GM23248 (cell line): ENCODE results near the gene COL6A3.

Experiments used
- EZH2 ChIP-seq: fragments of 200-600 bp; sonication (generic); IDR thresholded peaks from 2 replicates; pipeline ENCODE4 v1.6.1; 2018; ENCODE audit warnings: antibody characterized with exemption, mild to moderate bottlenecking; ENCODE audit not compliant: insufficient read depth, poor library complexity, severe bottlenecking
- EZH2phosphoT487 ChIP-seq: fragments of 200-600 bp; sonication (generic); IDR thresholded peaks from 2 replicates; pipeline ENCODE4 v1.6.1; 2018; ENCODE audit warnings: antibody characterized with exemption, moderate library complexity, mild to moderate bottlenecking, low read depth; ENCODE audit not compliant: insufficient read depth

DNA sequence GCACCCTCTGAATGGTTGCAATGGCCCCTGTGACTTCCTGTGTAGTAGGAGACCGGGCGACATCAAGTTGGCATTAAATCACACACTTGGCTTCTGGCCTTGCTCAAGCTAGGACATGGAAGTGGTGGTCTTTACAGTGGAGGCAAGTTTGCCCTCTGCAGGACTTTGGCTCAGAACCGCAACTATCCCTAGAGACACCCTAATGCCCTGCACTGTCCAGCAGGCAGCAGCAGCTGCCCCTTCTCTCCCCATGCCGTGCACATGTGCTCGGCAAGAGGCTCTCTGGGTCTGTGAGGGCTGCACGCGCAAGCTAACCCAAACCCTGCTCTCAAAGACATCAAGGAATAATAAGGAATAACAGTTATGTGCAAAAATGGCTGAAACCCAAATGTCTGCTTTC, 106.5 kb downstream of the COL6A3 start:
- no peak for TF ChIP-seq EZH2phosphoT487
- TF ChIP-seq EZH2: no peak
